Loucy (cell line): ENCODE data around the gene DACH1.

Experiments
- CTCF ChIP-seq: fragments of 200-600 bp; sonication (generic); conservative IDR thresholded peaks from 2 replicates; pipeline ENCODE4 v1.5.1; 2014; ENCODE audit warnings: mild to moderate bottlenecking, antibody characterized with exemption, low read length
- EZH2phosphoT487 ChIP-seq: fragments of 200-600 bp; IDR thresholded peaks from 2 replicates; pipeline ENCODE4 v1.6.1; 2018; ENCODE audit warnings: antibody characterized with exemption, mild to moderate bottlenecking, moderate library complexity, borderline replicate concordance

GRCh38 chr13:71814806-71815360 is 52.1 kb downstream of the DACH1 start:
- TF ChIP-seq CTCF (no peak), EZH2phosphoT487 (no peak)
